ENCODE results near the gene LTBP1.

The LTBP1 gene

DNA sequence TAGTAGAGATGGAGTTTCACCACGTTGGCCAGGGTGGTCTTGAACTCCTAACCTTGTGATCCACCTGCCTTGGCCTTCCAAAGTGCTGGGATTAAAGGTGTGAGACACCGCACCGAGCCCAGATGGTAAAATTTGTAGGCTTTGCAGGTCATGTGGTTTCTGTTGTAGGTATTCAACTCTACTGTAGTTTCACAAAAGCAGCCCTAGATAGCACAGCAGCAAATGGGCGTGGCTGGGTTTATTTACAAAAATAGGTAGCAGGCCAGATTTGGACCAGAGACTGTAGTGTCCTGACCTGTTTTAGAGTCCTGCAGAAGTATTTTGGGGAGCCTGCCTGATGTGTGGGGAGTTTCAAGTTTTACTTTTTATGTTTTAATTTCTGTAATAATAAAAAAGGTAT lies 445.6 kb downstream of the LTBP1 start:
- no peak overlapping the region for H3K4me3 ChIP-seq (ENCODE audit: low read depth, low read length)

DNA sequence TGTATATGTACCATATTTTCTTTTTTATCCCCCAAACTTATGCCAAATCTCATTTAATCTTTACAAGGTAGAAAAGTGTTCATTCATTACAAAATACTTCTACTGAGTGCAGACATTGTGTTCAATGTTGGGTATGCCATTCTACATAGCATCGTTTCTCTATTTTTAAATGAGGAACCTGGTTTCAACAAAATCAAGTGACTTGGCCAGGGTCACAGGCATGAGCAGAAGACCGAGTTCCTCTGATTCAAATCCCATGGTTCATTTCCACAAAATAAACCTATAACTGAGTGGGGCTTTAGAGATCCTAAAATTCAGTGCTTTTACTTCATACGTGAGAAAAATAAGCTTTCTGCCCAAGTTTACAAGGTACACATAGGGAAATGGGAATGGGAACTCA lies 448.3 kb downstream of the LTBP1 start:
- no peak overlapping the region for H3K4me3 ChIP-seq (ENCODE audit: low read depth, low read length)

DNA sequence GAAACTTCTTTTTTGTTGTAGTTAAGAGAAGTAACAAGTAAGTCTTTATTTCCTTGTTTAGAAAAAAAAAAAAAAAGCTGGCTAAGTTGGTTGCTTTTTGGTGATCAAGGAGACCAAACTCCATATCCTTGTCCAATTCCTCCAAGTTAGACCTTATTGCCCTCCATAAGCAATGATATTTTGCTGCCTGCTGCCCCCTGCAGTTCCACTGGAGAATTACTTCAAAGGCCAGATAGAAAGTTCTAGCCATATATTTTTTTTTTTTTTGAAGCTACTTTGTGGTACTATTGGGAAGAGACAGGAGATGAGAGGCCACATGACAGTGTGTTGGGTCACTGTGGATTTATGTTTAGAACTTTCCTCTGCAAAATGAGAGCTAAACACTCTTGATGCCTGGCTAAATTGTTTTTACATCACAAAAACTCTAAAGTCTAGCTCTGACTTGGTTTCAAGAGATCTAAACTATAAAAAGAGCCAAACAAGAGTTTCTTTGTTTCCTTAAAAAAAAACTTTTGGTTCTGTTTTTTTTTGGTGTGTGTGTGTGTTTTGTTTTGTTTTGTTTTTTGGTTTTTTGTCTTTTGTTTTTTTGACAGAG lies 449.0 kb downstream of the LTBP1 start:
- no peak overlapping the region for H3K4me3 ChIP-seq (ENCODE audit: low read depth, low read length)

DNA sequence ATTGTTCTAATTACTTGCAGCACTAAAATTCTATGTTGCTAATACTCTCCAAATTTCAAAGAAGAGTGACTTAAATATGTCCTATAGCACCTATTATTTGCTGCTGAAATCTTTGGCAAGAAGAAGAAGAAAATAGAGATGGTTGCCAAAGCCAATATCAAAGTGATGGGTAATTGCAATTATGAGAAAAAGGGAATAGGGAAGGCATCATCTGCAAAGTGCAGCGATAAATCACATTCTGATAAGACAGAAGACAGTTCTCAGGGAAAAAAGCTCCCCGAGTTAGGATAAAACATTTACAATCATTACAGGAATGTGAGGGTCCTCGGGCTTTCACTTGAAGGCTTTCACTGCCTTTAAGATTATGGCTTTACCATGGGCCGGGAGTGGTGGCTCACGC lies 457.6 kb downstream of the LTBP1 start:
- no peak overlapping the region for H3K4me3 ChIP-seq (ENCODE audit: low read depth, low read length)

DNA sequence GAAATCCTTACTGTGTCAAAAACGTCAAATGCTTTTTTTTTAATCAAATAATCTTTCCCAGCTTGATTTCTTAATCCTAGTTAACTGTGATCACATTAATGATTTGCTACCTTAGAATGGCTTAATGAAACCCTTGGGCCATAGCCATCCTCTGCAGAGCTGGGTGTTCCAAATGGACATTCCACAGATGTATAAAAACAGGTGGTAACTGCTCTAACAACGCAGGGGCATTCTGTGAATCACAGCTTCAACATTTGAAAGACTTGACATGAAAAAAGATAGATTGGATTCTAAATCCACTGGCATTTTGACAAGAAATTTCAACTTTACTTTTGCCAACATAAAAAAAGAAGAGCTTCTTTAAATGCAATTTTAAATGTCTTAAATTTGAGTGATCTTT lies 459.9 kb downstream of the LTBP1 start:
- no peak overlapping the region for H3K4me3 ChIP-seq (ENCODE audit: low read depth, low read length)

DNA sequence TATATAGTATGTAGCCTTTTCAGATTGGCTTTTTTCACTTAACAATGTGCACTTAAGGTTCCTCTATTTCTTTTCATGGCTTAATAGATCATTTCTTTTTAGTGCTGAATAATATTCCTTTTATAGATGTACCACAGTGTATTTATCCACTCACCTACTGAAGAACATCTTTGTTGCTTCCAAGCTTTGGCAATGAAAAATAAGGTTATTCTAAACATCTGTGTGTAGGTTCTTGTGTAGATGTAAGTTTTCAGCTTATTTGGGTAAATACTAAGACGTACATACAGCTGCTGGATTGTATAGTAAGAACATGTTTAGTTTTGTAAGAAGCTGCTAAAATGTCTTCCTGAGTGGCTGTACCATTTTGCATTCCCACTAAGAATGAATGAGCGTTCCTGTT lies 461.4 kb downstream of the LTBP1 start:
- no peak overlapping the region for H3K4me3 ChIP-seq (ENCODE audit: low read depth, low read length)

DNA sequence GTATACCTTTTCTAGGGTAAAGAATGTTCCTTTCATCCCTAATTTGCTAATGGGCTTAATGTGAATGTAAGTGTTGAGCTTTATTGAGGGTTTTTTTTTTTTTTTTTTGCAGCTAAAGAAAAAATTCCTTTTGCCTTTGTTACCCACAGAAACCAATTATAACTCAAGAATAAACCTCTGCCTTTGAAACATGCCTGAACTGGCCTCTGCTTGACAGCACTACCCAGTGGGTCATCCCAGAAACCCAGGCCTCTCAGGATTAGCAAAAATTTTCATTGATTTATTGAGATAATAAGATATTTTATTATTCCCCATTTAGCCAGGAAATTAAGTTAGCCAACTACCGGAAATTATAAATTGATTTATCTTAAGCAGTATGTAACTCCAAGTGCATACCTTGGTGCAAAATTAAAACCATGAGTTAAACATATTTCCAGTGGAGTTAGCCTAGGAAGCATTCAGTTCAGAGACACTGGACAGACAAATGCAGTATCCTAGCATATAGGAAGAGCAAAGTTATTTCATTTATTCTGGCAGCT lies 462.7 kb downstream of the LTBP1 start:
- no peak overlapping the region for H3K4me3 ChIP-seq (ENCODE audit: low read depth, low read length)

DNA sequence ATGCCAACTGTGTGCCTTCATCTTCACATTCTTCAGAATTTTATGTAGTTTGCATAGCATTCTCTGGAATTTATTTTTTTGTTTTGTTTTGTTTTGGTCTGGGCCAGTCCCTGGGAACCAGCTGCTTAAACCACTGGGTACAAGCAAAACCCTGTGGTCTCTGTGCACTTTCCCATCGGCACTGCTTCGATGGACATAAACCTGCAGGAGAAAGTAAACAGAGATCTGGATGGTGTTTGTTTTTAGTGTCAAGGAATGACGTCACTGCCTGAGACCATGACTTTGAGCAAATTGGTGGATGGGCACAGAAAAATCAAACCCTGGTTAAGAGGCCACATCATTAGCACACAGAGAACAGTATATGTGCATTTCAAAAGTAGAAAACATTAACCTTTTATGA lies 465.0 kb downstream of the LTBP1 start:
- H3K4me3 ChIP-seq (ENCODE audit: low read depth, low read length), result no peak overlapping the region

DNA sequence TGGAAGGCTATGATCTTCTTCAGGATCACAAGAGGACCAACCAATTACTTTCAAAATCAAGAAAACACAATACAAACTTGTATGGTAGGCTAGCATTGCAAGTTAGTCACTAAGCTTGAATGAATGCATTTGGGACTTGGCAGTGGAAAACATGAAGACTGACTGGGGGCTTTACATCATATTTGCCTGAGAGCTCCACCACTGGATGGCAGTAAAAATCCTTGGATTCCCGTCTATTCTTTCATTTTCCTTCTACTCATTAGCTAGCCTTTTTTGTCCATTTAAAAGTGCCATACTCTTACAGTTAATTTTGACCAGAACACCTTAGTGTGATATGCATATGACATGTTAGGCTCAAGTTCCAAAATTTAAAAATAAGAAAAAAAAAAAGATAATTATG lies 466.2 kb downstream of the LTBP1 start:
- H3K4me3 ChIP-seq (ENCODE audit: low read depth, low read length), result no peak overlapping the region

DNA sequence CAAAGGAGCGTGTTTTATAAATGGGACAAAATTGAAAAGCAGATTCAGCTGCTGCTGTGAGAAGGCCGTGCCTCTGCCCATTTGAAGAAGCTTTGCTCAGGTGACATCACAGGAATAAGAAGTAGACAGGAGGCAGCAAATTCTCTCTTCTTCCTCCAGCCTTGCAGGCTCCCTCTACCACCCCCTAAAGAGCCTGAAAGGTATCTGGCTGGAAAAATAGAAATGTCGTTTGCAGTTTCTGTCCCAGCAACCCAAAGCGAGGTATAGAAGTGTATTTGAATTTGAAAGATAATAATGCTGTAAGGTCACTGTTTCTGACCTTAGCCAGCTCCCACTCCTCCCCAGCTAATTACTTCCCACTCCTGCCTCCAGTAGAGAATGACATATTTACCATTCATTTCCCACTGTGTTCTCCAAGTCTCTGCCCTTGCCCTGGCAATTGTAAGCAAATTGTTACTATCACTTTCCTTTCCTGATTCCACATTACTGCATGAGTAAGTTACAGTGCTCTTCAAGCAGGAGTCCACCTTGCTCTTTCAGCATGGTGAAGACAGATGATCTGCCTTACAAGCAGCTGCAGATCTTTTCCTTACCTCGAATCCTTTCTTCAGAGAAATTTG lies 472.9 kb downstream of the LTBP1 start:
- H3K4me3 ChIP-seq (ENCODE audit: low read depth, low read length), result no peak overlapping the region

DNA sequence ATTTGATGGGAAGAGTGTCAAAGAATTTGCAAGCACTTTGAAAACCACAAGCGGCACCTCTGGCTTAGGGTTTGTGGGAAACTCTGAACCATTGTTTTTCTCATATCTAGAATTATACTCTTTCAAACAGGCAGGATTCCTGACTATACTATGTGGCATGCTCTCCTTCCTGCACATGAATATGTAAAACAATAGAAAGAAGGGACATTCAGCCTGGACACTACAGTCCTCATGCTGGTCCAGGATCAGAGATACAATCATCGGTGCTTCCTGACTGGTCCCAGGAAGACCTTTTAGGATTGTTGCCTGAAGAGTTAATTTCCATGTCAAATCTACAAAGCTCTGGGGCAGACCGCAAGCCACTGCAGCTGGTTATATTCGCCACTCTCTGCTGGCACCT lies 474.0 kb downstream of the LTBP1 start:
- no peak overlapping the region for H3K4me3 ChIP-seq (ENCODE audit: low read depth, low read length)

DNA sequence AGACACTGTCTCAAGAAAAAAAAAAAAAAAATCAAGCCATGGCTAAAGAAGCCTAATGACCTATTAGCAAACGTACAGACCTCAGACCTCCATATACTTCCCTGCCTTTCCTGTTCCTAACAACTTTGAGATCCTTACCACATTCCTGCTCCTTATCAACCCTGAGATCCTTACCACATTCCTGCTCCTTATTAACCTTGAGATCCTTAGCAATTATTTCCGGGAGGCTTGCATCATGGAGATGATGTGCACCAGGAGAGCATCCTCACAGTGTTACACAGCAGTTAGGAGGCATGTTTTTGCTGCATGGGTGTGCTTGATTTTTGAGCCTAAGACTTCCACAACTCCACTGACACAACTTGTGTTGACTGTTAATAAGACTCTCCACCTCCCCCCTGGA lies 475.1 kb downstream of the LTBP1 start:
- H3K4me3 ChIP-seq (ENCODE audit: low read depth, low read length), result no peak overlapping the region

DNA sequence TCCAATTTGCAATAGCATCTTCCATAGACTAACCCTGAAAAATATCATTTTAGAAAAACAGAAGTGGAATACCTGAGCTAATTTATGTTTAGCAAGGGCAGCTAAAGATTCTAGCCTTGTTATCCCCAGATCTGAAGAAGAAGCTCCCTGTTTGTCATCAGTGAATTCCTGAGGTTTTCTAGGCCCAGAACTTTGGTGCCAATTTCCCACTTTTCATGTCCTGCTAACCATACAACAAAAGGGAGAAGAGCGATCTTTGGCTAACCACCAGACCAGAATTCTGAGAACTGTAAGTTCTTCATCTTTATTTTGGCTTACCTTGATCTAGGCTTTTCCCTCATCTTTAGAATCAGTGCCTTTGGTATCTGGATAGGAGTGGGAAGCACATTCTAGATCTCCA lies 478.4 kb downstream of the LTBP1 start:
- H3K4me3 ChIP-seq (ENCODE audit: low read depth, low read length), result no peak overlapping the region

DNA sequence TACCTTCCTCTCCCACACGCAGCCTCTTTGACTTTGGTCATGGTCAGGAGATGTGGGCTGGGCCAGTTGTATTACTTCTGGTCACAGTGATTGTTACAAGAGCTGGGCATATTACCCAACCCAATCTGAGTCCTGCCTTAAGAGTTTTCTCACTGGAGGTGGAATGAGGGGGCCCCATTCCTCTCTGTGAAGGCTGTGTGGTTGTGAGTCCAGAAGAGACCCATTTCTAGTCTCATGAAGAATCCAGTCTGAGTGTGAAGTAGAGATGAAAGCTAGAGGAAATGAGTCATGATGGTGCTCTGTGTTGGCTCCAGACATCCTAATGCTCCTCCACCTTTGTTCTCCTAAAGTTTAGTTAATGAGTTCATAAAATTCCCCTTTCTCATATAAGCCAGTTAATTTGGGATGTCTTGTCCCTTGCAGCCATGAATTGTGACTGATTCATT lies 478.9 kb downstream of the LTBP1 start:
- no peak overlapping the region for H3K4me3 ChIP-seq (ENCODE audit: low read depth, low read length)

DNA sequence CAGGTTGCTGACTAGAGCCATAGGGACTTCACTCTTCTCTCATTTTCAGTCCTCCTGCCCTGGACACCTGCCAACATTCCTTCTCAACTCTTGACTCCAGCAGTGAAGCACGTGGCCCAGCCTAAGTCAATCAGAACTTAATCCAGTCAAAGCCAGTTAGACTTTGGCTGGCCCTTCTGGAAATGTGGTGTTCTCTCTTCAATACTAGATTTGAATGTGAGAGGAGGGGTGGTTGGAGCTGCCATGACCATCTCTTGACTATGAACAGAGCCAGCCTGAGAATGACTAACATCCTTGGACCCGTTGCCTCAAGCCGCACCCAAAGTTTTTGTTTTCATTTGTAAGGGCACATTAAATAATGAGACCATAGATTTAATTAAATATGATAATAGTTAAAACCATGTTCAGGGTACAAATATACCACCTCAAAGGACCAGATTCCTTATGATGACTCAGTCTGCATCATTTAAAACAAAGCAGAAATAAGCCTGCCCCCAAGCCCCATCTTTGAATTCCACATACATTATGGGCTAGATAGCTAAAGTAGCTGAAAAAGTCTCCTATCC lies 480.0 kb downstream of the LTBP1 start:
- no peak overlapping the region for H3K4me3 ChIP-seq (ENCODE audit: low read depth, low read length)

DNA sequence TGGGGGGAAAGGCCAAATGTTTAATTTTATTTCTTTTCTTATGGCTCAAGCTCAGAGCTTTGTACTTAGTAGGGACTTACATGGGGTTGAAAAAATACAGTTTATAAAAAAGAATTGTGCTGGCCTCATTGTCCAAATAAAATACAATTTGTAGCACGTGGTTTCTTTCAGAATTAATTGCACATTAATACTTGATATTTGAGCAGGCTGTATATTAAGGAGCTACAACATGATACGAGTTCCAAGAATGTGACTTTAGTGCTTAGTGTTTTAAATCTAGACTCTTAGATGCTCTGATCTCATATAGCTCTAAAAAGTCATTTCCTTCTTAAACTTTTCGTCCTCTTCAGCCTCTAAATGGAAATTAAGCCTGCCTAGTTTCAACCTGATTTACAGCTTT lies 483.3 kb downstream of the LTBP1 start:
- H3K4me3 ChIP-seq (ENCODE audit: low read depth, low read length), result no peak overlapping the region

DNA sequence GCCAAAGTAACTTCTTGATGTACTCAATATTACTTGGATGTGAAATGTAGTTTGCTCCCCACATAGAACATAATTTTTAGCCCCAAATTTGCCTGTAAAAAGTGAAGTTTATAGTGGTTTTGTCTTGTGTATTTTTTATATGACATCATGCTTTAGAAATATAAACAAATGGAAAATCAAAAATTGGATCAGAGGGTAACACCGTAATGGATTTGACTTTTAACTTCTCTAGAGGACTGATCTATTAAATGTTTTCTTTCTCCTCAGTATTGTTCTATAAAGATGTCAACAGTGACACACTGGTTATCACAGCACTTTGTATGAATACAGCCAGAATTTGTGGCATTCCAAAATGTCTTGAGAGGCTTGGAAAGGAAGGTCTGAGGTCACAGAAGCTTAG lies 484.1 kb downstream of the LTBP1 start:
- H3K4me3 ChIP-seq (ENCODE audit: low read depth, low read length), result no peak overlapping the region

DNA sequence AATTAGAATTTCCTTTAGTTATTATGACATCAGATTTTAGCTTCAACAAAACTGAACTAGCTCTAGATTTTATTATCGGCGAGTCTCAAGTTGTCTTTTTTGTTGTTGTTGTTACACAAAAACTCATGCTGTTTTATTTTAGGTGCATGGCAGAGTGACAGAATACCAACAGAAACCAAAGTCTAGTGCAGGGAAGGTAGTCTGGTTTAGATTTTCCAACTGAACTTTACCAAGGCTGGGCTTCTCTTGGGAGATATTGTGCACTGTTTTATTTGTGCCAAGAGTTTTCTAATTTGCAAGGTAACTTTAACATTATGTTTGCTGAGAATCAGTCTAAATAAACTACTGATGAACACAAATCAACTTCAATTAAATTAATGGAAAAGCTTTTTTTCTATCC lies 486.1 kb downstream of the LTBP1 start:
- H3K4me3 ChIP-seq (ENCODE audit: low read depth, low read length), result no peak overlapping the region

DNA sequence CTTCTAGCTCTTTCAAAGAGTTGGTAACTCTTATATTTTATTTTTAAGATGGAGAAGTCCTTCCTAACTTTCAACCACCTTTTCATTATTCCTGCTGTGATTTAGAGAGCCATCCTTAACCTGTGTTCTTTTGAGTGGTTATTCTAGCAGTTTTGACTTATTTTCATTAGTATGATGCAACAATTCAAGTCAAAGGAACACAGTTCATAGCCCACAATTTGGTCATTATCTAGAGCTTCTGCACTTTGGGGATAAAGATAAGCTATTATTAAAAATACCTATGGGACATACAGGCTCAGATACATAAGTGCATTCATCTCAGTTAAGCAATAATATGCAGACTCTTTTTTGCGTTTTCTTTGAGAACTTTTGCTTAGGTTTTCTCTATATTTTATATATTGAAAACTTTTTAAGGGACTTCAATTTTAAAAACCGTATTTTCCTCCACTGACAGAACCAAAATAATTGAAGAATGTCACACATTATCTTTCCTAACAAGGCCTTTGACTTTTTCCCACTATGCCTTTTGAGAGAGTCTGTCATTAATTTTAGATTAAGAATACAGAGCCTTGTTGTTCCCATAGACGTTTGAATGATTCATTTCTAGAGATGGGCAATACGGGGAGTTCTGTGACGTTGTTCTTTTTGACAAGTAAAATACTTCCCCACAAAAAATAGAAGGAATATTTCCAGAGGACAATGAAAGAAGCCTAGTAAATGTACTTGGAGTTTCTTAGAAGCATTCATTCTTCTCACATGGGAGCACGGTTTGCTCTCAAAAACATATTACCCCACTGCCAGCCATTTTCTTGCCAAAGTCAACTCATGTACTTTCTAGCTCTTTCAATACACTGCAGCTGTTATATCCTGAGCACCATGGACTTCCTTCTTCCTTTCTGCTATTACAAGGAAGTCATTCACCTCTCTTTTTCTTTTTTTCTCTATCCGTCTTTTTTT lies 486.8 kb downstream of the LTBP1 start:
- no peak overlapping the region for H3K4me3 ChIP-seq (ENCODE audit: low read depth, low read length)

DNA sequence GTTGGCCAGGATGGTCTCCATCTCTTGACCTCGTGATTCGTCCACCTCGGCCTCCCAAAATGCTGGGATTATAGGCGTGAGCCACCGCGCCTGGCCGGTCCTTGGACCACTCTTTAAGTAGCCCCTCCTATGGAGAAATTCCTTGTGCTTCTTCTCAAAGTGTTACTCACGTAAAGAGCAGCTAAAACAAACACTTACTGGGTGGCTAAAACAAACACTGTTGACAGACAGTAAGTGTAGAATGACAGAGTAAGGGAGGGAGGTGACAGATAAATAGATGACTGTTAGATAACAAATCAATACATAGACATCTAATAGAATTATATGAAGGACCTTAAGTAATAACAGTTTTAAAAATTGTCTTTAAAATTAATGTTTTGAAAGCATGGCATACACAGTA lies 488.8 kb downstream of the LTBP1 start:
- H3K4me3 ChIP-seq (ENCODE audit: low read depth, low read length), result no peak overlapping the region

DNA sequence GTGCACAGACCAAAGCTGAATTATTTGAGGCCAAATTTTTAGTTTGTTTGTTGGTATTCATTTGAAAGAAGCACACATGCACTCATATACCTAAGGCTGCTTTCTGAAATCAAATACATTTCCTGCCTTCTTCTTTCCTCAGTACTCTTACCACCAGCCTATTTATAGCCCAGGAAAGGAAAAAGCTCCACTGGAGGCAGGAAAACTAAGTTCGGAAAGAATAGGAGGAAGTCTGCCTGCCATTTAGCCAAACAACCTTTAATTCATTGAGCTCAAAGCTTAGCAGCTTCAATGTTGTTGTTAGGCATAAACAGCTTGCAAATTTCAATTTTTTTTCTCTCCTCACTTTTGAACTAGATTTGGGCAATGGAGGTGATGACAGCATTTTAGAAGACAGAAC lies 489.3 kb downstream of the LTBP1 start:
- no peak overlapping the region for H3K4me3 ChIP-seq (ENCODE audit: low read depth, low read length)
